Heart left ventricle (tissue), 16 donors: ENCODE data around the gene NFIA. TPM values are rescaled to one million over a fixed set of nuclear protein-coding genes. Genes with fewer than 3 reads are reported as not detected.

Experiments used
- ATAC-seq, 4 donors: fragments of 200-7000 bp; cut with Tn5 transposase; one replicate each; pipeline ENCODE4 v1.9.1; 2020 to 2022; ENCODE audit warnings: moderate library complexity in 4 of 4, mild to moderate bottlenecking in 3 of 4, moderate number of reproducible peaks in 1 of 4
- DNase-seq, 5 donors: peaks; one replicate each; pipeline ENCODE4 v3.0.0-alpha.2; 2020
- H3K27ac ChIP-seq, 12 donors: fragments of 200-600 bp; sonication (generic) in 4 of 12; one replicate each; pipeline versions ENCODE4 v1.5.0 to v1.8.0; 2016 to 2022; ENCODE audit warnings: mild to moderate bottlenecking in 2 of 12
- H3K27me3 ChIP-seq, 9 donors: fragments of 200-600 bp; sonication (generic) in 2 of 9; one replicate each; pipeline versions ENCODE4 v1.5.1 to v1.8.0; 2016 to 2022; ENCODE audit warnings: mild to moderate bottlenecking in 3 of 9
- H3K36me3 ChIP-seq, 9 donors: fragments of 200-600 bp; sonication (generic) in 2 of 9; one replicate each; pipeline versions ENCODE4 v1.5.0 to v1.8.0; 2018 to 2022; ENCODE audit warnings: mild to moderate bottlenecking in 2 of 9
- H3K4me1 ChIP-seq, 12 donors: fragments of 200-600 bp; sonication (generic) in 4 of 12; one replicate each; pipeline versions ENCODE4 v1.5.0 to v1.8.0; 2016 to 2022; ENCODE audit warnings: mild to moderate bottlenecking in 3 of 12
- H3K4me3 ChIP-seq, 12 donors: fragments of 200-600 bp; sonication (generic) in 4 of 12; one replicate each; pipeline versions ENCODE4 v1.5.0 to v1.8.0; 2017 to 2022; ENCODE audit warnings: mild to moderate bottlenecking in 9 of 12, moderate library complexity in 4 of 12
- H3K9me3 ChIP-seq, 12 donors: fragments of 200-600 bp; sonication (generic) in 4 of 12; one replicate each; pipeline versions ENCODE4 v1.5.0 to v1.8.0; 2016 to 2022; ENCODE audit warnings: mild to moderate bottlenecking in 1 of 12
- CTCF ChIP-seq, 12 donors: fragments of 200-600 bp; sonication (generic) in 4 of 12; IDR thresholded peaks; one replicate each; pipeline versions ENCODE4 v1.5.0 to v1.8.0; 2018 to 2022; ENCODE audit warnings: antibody characterized with exemption in 12 of 12, mild to moderate bottlenecking in 5 of 12
- POLR2A ChIP-seq, 2 donors: fragments of 450-650 bp; IDR thresholded peaks; one replicate each; pipeline ENCODE4 v1.6.1; 2017; ENCODE audit warnings: antibody characterized with exemption in 2 of 2, mild to moderate bottlenecking in 2 of 2, moderate library complexity in 2 of 2
- WGBS, 4 donors: extraction: QIAGEN DNeasy Blood & Tissue Kit in 2 of 4; methylation state at CpG; one replicate each; pipeline versions ENCODE4 v1.1.5 to v1.1.7; 2013 to 2018; 5-methylcytosine and 5-hydroxymethylcytosine counted together
- intact Hi-C, 10 donors: fragments of 100-400 bp; cut with DNase I; formaldehyde crosslinking; loops; one replicate each; pipeline versions ENCODE4 v1.11.1 to v1.14.2; 2022
- polyA plus RNA-seq, 2 donors: library from polyadenylated mRNA; stranded (reverse); fragments of 200-250 nt; gene quantifications; one replicate each; pipeline ENCODE4 v1.2.3, GENCODE V29; 2013
- total RNA-seq, 9 donors: library from RNA; depleted of rRNA in 2 of 9; stranded (reverse); fragments of >200 nt in 2 of 9; fragmentation: NEBNext Ultra II Directional in 3 of 9; extraction: Animal tissue kit (Norgen Biotek cat#: 25700) in 3 of 9; gene quantifications; one replicate each; pipeline versions ENCODE4 v1.1.0 to v1.2.4, GENCODE V29; 2016 to 2023
- donor health status: ischemic (EF 13 %, LVEDD 7.1; RV severe dilation, severe dysfunction).
- donor health status: healthy with polysubstance abuse.
- donor health status: DM: no; HTN: yes; CAD: no.
- donor health status: DM: no; HTN: no; CAD: no.
- donor health status: ischemic (EF 25% LVEDD 6.9; RV normal size, moderate dysfunction).
- donor health status: ischemic (EF 25% LVEDD 5.7; RV mildly dilated, moderate dysfunction).
- donor health status: healthy.
- donor health status: DM: yes; HTN: yes; CAD: no.
- donor health status: ischemic (EF 35%, LVEDD 5.7; RV mildly dilated, moderate dysfunction).
- donor health status: nonischemic (EF 11% LVEDD 7.7; RV severe dilation, severe dysfunction).
- donor health status: DM: yes; HTN: yes; CAD: no.
- donor health status: PGD.
- donor health status: ischemic (EF 29% LVEDD 5.4; RV normal size, mild dysfunction).
- donor health status: nonischemic (EF 23%, LVEDD 6.1; RV moderate dilation, normal function).

The NFIA gene
- total and polyA plus RNA-seq, 11 donors = 12.7 to 121 (median 96.5) TPM

GRCh38 chr1:61320575-61320974 is 238.2 kb downstream of the NFIA start:
- Histone ChIP-seq H3K36me3 (no peaks in the 10 kb centered on the region), H3K9me3 (peaks cover 0 to 5% (median 0%) of the 10 kb centered on the region in 12 donors), H3K27me3 (no peaks in the 10 kb centered on the region), H3K4me1 (peaks cover 3 to 57% (median 37%) of the 10 kb centered on the region in 12 donors), H3K4me3 (no peak overlapping the region), H3K27ac (peak overlapping the region in 1 of 12 donors; percentile 70)
- WGBS, 4 donors = 79 to 89% (median 86%) methylated on average over 2 of the region's 2 CpGs
- intact Hi-C loops = no loop called here
- ATAC-seq (no peak), DNase-seq (no peak)
- no peak for TF ChIP-seq CTCF (IDR thresholded peaks at IDR 0.05)
- TF ChIP-seq POLR2A (IDR thresholded peaks at IDR 0.05) = no peak

GRCh38 chr1:61322008-61322744 is 239.8 kb downstream of the NFIA start:
- WGBS, 4 donors = 89 to 93% (median 92%) methylated on average over 7 of the region's 7 CpGs
- DNase-seq (no peak), ATAC-seq (no peak)
- Histone ChIP-seq H3K4me3 (no peak overlapping the region), H3K27me3 (no peaks in the 10 kb centered on the region), H3K36me3 (no peaks in the 10 kb centered on the region), H3K4me1 (peaks cover 3 to 45% (median 28%) of the 10 kb centered on the region in 12 donors), H3K9me3 (peaks cover 0 to 5% (median 0%) of the 10 kb centered on the region in 12 donors), H3K27ac (no peak overlapping the region)
- intact Hi-C loops = no loop called here
- TF ChIP-seq POLR2A (IDR thresholded peaks at IDR 0.05) = no peak
- no peak for TF ChIP-seq CTCF (IDR thresholded peaks at IDR 0.05)

- Histone ChIP-seq H3K4me1 (peaks cover 3 to 42% (median 24%) of the 10 kb centered on the region in 12 donors), H3K36me3 (no peaks in the 10 kb centered on the region), H3K27me3 (no peaks in the 10 kb centered on the region), H3K9me3 (peaks cover 0 to 5% (median 0%) of the 10 kb centered on the region in 12 donors), H3K4me3 (no peak overlapping the region), H3K27ac (no peak overlapping the region)
- intact Hi-C loops = no loop called here
- DNase-seq (no peak), ATAC-seq (no peak)
- TF ChIP-seq POLR2A (IDR thresholded peaks at IDR 0.05) (no peak), CTCF (IDR thresholded peaks at IDR 0.05) (no peak)
These were observed 240.4 kb downstream of the NFIA start for GRCh38 chr1:61322769-61323168.

- H3K27ac ChIP-seq = peak overlapping the region in 2 of 12 donors; percentile 20 to 34
- H3K36me3 ChIP-seq = no peaks in the 10 kb centered on the region
- peaks cover 0 to 5% (median 0%) of the 10 kb centered on the region in 12 donors for H3K9me3 ChIP-seq
- DNase-seq = no peak
- H3K4me3 ChIP-seq = no peak overlapping the region
- TF ChIP-seq CTCF (IDR thresholded peaks at IDR 0.05) (no peak), POLR2A (IDR thresholded peaks at IDR 0.05) (no peak)
- peak in 2 of 4 donors; percentile 26 to 28 for ATAC-seq
- H3K4me1 ChIP-seq = peaks cover 3 to 34% (median 16%) of the 10 kb centered on the region in 12 donors
- intact Hi-C loops = no loop called here
- no peaks in the 10 kb centered on the region for H3K27me3 ChIP-seq
- WGBS, 4 donors = 88 to 90% (median 89%) methylated on average over 6 of the region's 6 CpGs
These were observed 241.4 kb downstream of the NFIA start for GRCh38 chr1:61323681-61324328.
